ENCODE results near the gene USH2A. TPM values are rescaled to one million over a fixed set of nuclear protein-coding genes. Genes with fewer than 3 reads are reported as not detected.
"Not testable (repeated sequence)": the region's sequence is repeated elsewhere in the genome, so short reads cannot be mapped to it uniquely, and the experiment has no call there.

Gene USH2A
- total RNA-seq, 2 donors from 2014 or later: 0.74 TPM; not detected in 1

GRCh38 chr1:216024546-216024945, 398.7 kb downstream of the USH2A start:
- intact Hi-C loops (cut with DNase I): no loop called here
- Histone ChIP-seq H3K9me3 (no peaks in the 10 kb centered on the region), H3K27ac (no peak overlapping the region), H3K4me1 (replicated peaks) (no peaks in the 10 kb centered on the region), H3K4me3 (no peak overlapping the region), H3K27me3 (replicated peaks; ENCODE audit: insufficient read depth) (no peaks in the 10 kb centered on the region), H3K36me3 (no peaks in the 10 kb centered on the region)
- WGBS: 91% methylated on average over 2 of the region's 2 CpGs
- TF ChIP-seq POLR2AphosphoS5 (IDR thresholded peaks at IDR 0.05): no peak
- TF ChIP-seq, protein P1, sequence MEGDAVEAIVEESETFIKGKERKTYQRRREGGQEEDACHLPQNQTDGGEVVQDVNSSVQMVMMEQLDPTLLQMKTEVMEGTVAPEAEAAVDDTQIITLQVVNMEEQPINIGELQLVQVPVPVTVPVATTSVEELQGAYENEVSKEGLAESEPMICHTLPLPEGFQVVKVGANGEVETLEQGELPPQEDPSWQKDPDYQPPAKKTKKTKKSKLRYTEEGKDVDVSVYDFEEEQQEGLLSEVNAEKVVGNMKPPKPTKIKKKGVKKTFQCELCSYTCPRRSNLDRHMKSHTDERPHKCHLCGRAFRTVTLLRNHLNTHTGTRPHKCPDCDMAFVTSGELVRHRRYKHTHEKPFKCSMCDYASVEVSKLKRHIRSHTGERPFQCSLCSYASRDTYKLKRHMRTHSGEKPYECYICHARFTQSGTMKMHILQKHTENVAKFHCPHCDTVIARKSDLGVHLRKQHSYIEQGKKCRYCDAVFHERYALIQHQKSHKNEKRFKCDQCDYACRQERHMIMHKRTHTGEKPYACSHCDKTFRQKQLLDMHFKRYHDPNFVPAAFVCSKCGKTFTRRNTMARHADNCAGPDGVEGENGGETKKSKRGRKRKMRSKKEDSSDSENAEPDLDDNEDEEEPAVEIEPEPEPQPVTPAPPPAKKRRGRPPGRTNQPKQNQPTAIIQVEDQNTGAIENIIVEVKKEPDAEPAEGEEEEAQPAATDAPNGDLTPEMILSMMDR (IDR thresholded peaks at IDR 0.05): no peak
- no peak for TF ChIP-seq POLR2A (IDR thresholded peaks at IDR 0.05)
- no peak for DNase-seq (ENCODE audit: low spot score)

- 86% methylated on average over 3 of the region's 3 CpGs for WGBS
- DNase-seq (ENCODE audit: low spot score): no peak
- no peaks in the 10 kb centered on the region for H3K27me3 ChIP-seq (replicated peaks; ENCODE audit: insufficient read depth)
- H3K36me3 ChIP-seq: no peaks in the 10 kb centered on the region
- H3K27ac ChIP-seq: no peak overlapping the region
- no peaks in the 10 kb centered on the region for H3K4me1 ChIP-seq (replicated peaks)
- H3K9me3 ChIP-seq: no peaks in the 10 kb centered on the region
- intact Hi-C loops (cut with DNase I): no loop called here
- H3K4me3 ChIP-seq: no peak overlapping the region
- TF ChIP-seq POLR2A (IDR thresholded peaks at IDR 0.05) (no peak), POLR2AphosphoS5 (IDR thresholded peaks at IDR 0.05) (no peak)
- TF ChIP-seq, protein P1 (IDR thresholded peaks at IDR 0.05): no peak
Measured at GRCh38 chr1:216020743-216021345, 402.4 kb downstream of the USH2A start.

- TF ChIP-seq, protein P1 (IDR thresholded peaks at IDR 0.05): no peak
- Histone ChIP-seq H3K36me3 (no peaks in the 10 kb centered on the region), H3K4me3 (no peak overlapping the region), H3K9me3 (no peaks in the 10 kb centered on the region), H3K27ac (no peak overlapping the region), H3K4me1 (replicated peaks) (no peaks in the 10 kb centered on the region), H3K27me3 (replicated peaks; ENCODE audit: insufficient read depth) (no peaks in the 10 kb centered on the region)
- intact Hi-C loops (cut with DNase I): no loop called here
- DNase-seq (ENCODE audit: low spot score): no peak
- 67% methylated on average over 3 of the region's 3 CpGs for WGBS
Measured at GRCh38 chr1:216015116-216015515, 408.1 kb downstream of the USH2A start.

- H3K4me3 ChIP-seq: no peak overlapping the region
- TF ChIP-seq POLR2A (IDR thresholded peaks at IDR 0.05) (no peak), POLR2AphosphoS5 (IDR thresholded peaks at IDR 0.05) (no peak)
- TF ChIP-seq, protein P1 (IDR thresholded peaks at IDR 0.05): no peak
- DNase-seq (ENCODE audit: low spot score): no peak
- no peaks in the 10 kb centered on the region for H3K36me3 ChIP-seq
- H3K27me3 ChIP-seq (replicated peaks; ENCODE audit: insufficient read depth): no peaks in the 10 kb centered on the region
- H3K27ac ChIP-seq: no peak overlapping the region
- no peaks in the 10 kb centered on the region for H3K4me1 ChIP-seq (replicated peaks)
- no peaks in the 10 kb centered on the region for H3K9me3 ChIP-seq
- intact Hi-C loops (cut with DNase I): no loop called here
- 26% methylated on average over 2 of the region's 2 CpGs for WGBS
Measured at GRCh38 chr1:216014086-216014485, 409.2 kb downstream of the USH2A start.

- 77% methylated on average over 10 of the region's 10 CpGs for WGBS
- H3K9me3 ChIP-seq; H3K27ac ChIP-seq; H3K27me3 ChIP-seq (replicated peaks; ENCODE audit: insufficient read depth); H3K4me1 ChIP-seq (replicated peaks); DNase-seq (ENCODE audit: low spot score); intact Hi-C loops (cut with DNase I); H3K36me3 ChIP-seq; H3K4me3 ChIP-seq: not testable (repeated sequence)
Measured at GRCh38 chr1:216009456-216009855, 413.8 kb downstream of the USH2A start.

Measured in prostate gland (tissue), 2 donors.